Mucosa of descending colon (tissue), 3 donors: ENCODE data around the gene ZBTB8B. TPM values are rescaled to one million over a fixed set of nuclear protein-coding genes. Genes with fewer than 3 reads are reported as not detected.
A peak's percentile ranks its signal among the peaks of the same experiment; 100 is the strongest.

Source experiments
- ATAC-seq: fragments of 200-7000 bp; cut with Tn5 transposase; one replicate; pipeline ENCODE4 v1.9.1; 2020; ENCODE audit warnings: mild to moderate bottlenecking, moderate library complexity
- DNase-seq, 3 donors: peaks; one replicate each; pipeline ENCODE4 v3.0.0-alpha.2; 2020
- H3K36me3 ChIP-seq: fragments of 200-600 bp; one replicate; pipeline ENCODE4 v1.8.0; 2021; ENCODE audit warnings: low read depth, mild to moderate bottlenecking
- H3K4me1 ChIP-seq: fragments of 200-600 bp; one replicate; pipeline ENCODE4 v1.8.0; 2021; ENCODE audit warnings: low read depth, mild to moderate bottlenecking
- H3K4me3 ChIP-seq: fragments of 200-600 bp; one replicate; pipeline ENCODE4 v1.8.0; 2021; ENCODE audit warnings: mild to moderate bottlenecking
- H3K9me3 ChIP-seq: fragments of 200-600 bp; one replicate; pipeline ENCODE4 v1.8.0; 2021; ENCODE audit warnings: mild to moderate bottlenecking
- intact Hi-C, 2 donors: fragments of 100-400 bp; cut with DNase I in 1 of 2; cut with micrococcal nuclease in 1 of 2; formaldehyde crosslinking; loops; one replicate each; pipeline versions ENCODE4 v1.11.0 to v1.11.1; 2022; cut with DNase I, micrococcal nuclease
- long read RNA-seq, 2 donors: library from polyadenylated mRNA; unstranded; transcript quantifications; one replicate each; pipeline ENCODE4 v2.0.0, GENCODE V29; 2019 to 2021
- total RNA-seq, 3 donors: library from RNA; stranded (reverse); fragmentation: NEBNext Ultra II Directional in 2 of 3; extraction: Animal tissue kit (Norgen Biotek cat#: 25700) in 2 of 3; gene quantifications; one replicate each; pipeline versions ENCODE4 v1.2.1 to v1.2.4, GENCODE V29; 2021 to 2023
- TF ChIP-seq, protein P1 (sequence below): fragments of 200-600 bp; IDR thresholded peaks from one replicate; pipeline ENCODE4 v1.8.0; 2022; ENCODE audit warnings: antibody characterized with exemption, mild to moderate bottlenecking
- donor health status: DM: no; HTN: no; CAD: no; lungs with moderate emphysema.
- donor health status: DM: no; HTN: no; CAD: no.
- donor health status: DM: no; HTN: yes; CAD: no.

ZBTB8B gene
- total RNA-seq: under 1 TPM in 1 of 3 donors, not detected in 2; 0.03 TPM
- long read RNA-seq, donor 1: 0 reads
- long read RNA-seq, donor 2: 0 reads

DNA sequence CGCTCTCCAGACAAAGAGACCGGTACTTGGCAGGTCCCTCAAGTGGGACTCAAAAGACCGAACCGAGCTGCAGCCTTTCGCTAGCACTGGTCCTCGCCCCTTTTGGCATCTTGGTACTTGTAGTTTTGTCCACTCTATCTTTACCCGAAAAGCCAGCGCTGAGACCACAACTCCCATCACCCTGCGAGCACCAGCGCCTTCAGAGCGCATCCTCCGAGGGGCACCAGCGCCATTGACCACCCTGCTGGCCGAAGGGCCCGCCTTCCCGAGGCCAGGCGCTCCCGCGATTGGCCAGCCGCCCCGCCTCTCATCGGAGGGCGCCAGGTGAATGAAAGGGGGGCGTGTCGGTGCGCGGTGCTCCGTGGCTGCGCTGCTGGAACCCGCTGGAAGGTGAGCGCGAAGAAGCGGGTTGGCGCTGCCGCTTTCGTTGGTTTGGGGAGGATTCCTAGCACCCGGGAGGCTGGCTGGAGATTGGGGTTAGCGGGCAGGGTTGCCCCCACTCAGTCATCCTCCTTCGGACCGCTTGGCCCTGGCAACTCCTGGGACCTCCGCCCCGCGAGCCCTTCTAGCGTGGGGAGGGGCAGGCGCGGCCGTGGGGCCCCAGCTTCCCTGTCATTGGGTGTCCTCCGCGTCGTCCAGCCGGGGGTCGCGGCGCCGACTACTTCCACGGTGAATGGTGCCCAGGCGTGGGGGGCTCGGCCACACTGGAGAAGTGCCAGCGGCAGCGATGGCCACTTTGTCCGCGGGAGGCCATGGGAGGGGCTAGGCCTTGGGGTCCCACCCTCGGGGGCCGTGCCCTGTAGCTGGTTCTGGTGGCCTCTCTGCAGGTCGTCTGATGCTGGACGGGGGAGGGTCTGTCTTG lies at the start of gene ZBTB8B:
ZBTB8B (plus strand) TSS at position 357 of the 862 bp plus-strand sequence. CDS start 5,553 bp downstream, outside the sequence.
- ATAC-seq: peak; percentile 92
- peaks cover 13% of the 10 kb centered on the region for H3K4me1 ChIP-seq
- intact Hi-C loops: no loop called here
- H3K4me3 ChIP-seq: no peak within 1 kb of the TSS
- TF ChIP-seq, protein P1, sequence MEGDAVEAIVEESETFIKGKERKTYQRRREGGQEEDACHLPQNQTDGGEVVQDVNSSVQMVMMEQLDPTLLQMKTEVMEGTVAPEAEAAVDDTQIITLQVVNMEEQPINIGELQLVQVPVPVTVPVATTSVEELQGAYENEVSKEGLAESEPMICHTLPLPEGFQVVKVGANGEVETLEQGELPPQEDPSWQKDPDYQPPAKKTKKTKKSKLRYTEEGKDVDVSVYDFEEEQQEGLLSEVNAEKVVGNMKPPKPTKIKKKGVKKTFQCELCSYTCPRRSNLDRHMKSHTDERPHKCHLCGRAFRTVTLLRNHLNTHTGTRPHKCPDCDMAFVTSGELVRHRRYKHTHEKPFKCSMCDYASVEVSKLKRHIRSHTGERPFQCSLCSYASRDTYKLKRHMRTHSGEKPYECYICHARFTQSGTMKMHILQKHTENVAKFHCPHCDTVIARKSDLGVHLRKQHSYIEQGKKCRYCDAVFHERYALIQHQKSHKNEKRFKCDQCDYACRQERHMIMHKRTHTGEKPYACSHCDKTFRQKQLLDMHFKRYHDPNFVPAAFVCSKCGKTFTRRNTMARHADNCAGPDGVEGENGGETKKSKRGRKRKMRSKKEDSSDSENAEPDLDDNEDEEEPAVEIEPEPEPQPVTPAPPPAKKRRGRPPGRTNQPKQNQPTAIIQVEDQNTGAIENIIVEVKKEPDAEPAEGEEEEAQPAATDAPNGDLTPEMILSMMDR: no peak
- no peaks in the 10 kb centered on the region for H3K36me3 ChIP-seq
- no peaks in the 10 kb centered on the region for H3K9me3 ChIP-seq
- DNase-seq: peak; percentile 60 to 77 (median 63)

DNA sequence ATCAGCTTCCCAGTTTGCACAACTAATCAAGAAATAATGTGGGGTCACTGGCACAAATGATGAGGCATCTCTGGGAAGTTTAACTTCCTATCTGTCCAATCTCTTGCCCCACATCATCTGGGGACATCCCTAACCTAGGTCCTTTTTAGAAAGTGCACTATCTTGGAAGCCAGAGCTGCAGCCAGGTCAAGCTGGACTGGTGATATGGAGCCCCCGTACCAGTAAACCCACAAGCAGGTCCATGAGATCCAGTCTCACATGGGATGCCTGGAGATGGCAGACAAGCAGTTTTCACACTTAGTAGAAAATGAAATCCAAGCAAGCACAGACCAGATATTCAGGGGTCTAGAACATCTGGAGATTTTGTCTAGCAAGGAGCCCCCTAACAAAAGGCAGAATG lies 43.1 kb upstream of the ZBTB8B start:
- Histone ChIP-seq H3K9me3 (peaks cover 3% of the 10 kb centered on the region), H3K4me3 (no peak overlapping the region), H3K4me1 (peaks cover 5% of the 10 kb centered on the region), H3K36me3 (no peaks in the 10 kb centered on the region)
- no peak for ATAC-seq
- DNase-seq: no peak
- intact Hi-C loops: no loop called here
- TF ChIP-seq, protein P1: no peak

DNA sequence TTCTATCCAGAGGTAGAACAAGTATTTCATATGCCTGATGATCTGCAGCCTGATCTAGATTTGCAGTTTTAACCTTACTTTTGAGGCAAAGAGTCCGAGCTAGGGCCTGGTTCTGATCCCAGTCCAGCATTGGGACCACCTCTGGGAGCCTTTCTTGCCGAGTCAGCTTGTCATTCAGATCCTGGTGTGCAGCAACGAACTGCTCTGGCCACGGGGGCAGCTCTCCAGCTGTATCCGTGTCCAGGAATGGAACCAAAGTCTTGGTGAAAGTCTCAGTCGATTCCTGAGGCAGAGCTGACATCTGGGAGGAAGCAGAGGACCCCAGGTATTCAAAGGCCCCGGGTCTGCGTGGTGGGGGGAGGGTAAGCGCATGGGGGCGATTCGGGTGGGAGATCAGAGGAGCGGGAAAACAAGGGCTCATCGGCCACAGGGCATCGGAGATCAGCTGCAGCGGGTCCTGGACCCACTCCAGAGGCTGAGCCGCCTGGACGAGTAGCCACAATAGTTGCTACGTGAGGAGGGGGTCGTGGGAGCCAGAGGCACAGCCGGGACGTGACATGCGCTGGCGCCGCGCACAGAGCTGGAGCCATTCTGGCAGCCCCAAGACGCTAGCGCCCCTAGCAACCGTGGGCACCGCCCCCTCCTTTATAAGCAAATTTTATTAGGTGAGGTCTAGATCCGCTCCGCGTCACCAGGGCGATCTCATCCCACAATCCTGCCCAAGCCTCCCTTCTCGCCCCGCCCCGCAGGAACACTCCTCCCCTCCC lies 38.2 kb upstream of the ZBTB8B start:
- Histone ChIP-seq H3K36me3 (no peaks in the 10 kb centered on the region), H3K4me3 (no peak overlapping the region), H3K4me1 (peaks cover 6% of the 10 kb centered on the region), H3K9me3 (no peaks in the 10 kb centered on the region)
- intact Hi-C loops: no loop called here
- TF ChIP-seq, protein P1: no peak
- DNase-seq: peak in 2 of 3 donors; percentile 12 to 51
- peak; percentile 71 for ATAC-seq

DNA sequence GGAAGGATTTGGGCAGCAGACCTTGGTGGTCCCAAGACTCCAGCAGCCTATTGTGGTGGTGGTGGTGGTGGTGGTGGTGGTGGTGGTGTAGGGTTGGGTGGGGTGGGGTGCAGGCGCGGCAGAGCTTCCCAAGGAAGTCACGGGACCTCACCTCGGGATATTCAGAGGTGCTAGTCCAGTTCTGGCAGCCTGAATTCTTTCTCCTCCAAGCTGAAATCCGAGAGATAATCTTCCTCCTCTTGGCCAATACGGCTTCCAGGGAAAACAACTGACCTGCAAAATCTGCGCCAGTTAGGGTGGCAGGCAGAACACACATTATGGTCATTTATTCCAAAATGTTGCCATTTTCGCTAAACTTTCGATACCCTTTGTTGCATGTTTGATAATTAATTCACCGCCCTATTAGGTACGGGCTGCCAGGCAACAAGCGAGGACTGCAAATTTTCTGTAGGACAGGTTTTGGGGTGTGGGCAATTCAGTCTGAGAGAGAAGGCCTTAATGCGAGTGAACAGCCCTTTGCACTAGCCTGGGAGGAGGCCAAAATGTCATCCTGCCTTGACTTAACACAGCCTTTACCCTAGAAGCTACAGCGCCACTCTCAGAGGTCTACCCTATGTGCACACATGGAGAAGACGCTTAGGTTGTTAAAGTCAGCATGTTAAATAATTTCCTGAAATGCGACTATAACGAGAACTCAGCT lies 37.5 kb upstream of the ZBTB8B start:
- TF ChIP-seq, protein P1: no peak
- no peak for ATAC-seq
- no peaks in the 10 kb centered on the region for H3K9me3 ChIP-seq
- intact Hi-C loops: no loop called here
- H3K4me1 ChIP-seq: peaks cover 6% of the 10 kb centered on the region
- DNase-seq: no peak
- no peaks in the 10 kb centered on the region for H3K36me3 ChIP-seq
- H3K4me3 ChIP-seq: no peak overlapping the region

DNA sequence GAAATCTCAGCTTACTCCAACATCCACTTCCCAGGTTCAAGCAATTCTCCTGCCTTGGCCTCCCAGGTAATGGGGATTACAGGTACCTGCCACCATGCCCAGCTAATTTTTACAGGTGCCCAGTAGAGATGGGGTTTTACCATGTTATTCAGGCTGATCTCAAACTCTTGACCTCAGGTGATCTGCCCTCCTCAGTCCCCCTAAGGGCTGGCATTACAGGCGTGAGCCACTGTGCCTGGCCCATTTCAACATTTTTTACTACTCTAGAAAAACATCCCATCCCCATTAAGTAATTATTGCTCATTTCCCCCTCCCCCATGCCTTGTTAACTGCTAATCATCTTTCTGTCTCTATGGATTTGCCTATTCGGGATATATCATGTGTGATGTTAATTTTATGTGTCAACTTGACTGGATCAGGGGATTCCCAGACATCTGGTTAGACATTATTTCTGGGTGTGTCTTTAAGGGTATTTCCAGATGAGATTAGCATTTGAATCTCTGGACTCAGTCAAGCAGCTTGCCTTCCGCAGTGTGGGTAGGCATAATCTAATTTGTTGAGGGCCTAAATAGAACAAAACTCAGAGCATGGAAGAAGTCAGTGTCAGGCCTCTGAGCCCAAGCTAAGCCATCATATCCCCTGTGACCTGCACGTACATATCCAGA lies 33.0 kb upstream of the ZBTB8B start:
- H3K36me3 ChIP-seq: no peaks in the 10 kb centered on the region
- ATAC-seq (no peak), DNase-seq (no peak)
- H3K9me3 ChIP-seq: no peaks in the 10 kb centered on the region
- no peak overlapping the region for H3K4me3 ChIP-seq
- intact Hi-C loops: no loop called here
- TF ChIP-seq, protein P1: no peak
- peaks cover under 1% of the 10 kb centered on the region for H3K4me1 ChIP-seq
